ENCODE measurements around the gene ZDHHC1. TPM values are rescaled to one million over a fixed set of nuclear protein-coding genes. Genes with fewer than 3 reads are reported as not detected.
A peak's percentile ranks its signal among the peaks of the same experiment; 100 is the strongest.

The ZDHHC1 gene
- polyA plus RNA-seq, 3 donors: 9.6 to 18.0 (median 12.9) TPM

GRCh38 chr16:67436640-67437193, 20.4 kb upstream of the ZDHHC1 start:
- DNase-seq (ENCODE audit: extremely low read depth in 1 of 11, low read depth in 9 of 11, low spot score in 4 of 11): no peak

DNA sequence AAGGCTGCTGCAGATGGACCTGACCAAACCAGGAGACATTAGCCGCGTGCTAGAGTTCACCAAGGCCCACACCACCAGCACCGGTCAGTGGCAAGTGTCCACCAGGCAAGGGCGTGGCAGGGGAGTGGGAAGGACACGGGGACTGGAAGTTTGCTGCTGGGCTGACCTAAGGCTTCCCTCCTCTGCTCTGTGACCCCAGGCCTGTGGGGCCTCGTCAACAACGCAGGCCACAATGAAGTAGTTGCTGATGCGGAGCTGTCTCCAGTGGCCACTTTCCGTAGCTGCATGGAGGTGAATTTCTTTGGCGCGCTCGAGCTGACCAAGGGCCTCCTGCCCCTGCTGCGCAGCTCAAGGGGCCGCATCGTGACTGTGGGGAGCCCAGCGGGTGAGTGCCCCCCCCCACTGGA, 19.5 kb upstream of the ZDHHC1 start:
- no peak for DNase-seq (ENCODE audit: extremely low read depth in 1 of 11, low read depth in 9 of 11, low spot score in 4 of 11)

DNA sequence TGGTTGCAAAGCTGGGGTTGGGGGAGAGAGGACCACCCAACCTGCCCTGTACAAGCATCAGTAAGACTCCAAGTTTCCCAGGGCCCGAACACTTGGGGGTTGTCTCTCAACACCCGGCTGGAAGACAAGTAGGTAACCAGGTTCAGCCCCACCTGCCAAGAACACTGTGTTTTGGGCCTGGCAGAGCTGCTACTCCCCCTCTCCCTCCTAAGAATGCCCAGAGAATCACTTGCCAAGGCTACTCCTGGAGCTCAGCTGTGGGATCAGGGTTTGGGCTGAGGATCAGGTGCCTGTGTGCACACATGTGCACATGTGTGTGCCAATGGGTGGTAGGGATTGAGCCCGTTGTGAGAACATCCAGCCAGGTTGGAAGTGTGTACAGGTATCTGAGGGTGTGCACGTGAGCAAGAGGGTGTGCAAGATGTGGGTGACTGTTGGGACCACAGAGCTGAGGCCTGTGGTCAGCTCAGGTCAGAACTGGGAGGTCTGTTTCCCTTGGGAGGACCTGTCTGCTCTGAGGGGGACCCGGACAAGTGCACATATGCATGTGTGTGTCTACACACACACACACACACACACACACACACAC, 16.9 kb upstream of the ZDHHC1 start:
- DNase-seq (ENCODE audit: extremely low read depth in 1 of 11, low read depth in 9 of 11, low spot score in 4 of 11): no peak

DNA sequence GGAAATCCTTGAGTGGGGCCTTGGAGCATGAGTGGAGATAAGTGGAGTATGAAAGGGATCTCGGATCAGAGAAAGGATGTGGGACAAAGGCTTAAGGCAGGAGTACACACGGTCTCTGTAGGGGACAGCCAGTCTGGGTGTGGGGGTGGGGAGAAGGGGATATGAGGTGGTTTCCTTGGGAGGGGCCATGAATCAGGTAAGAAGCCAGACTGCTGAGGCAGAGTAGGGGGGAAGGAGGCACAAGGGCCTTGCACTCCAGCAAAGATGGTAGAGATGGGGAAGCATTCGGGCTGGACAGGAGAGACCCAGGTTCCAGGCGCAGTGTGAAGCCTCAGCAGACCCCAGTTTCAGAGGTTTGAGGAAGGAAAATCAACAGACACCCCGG, 16.2 kb upstream of the ZDHHC1 start:
- no peak for DNase-seq (ENCODE audit: extremely low read depth in 1 of 11, low read depth in 9 of 11, low spot score in 4 of 11)

GRCh38 chr16:67431775-67432505, 15.7 kb upstream of the ZDHHC1 start:
- peak in 4 of 11 donors; percentile 31 to 51 (median 38) for DNase-seq (ENCODE audit: extremely low read depth in 1 of 11, low read depth in 9 of 11, low spot score in 4 of 11)

- peak in 4 of 11 donors; percentile 38 to 49 (median 45) for DNase-seq (ENCODE audit: extremely low read depth in 1 of 11, low read depth in 9 of 11, low spot score in 4 of 11)
These were observed 14.9 kb upstream of the ZDHHC1 start, which contains the start of gene HSD11B2 for GRCh38 chr16:67430977-67431774. Gene HSD11B2, plus strand, starts transcription at chr16:67431121. Its CDS starts 128 bp downstream, at chr16:67431249.

DNA sequence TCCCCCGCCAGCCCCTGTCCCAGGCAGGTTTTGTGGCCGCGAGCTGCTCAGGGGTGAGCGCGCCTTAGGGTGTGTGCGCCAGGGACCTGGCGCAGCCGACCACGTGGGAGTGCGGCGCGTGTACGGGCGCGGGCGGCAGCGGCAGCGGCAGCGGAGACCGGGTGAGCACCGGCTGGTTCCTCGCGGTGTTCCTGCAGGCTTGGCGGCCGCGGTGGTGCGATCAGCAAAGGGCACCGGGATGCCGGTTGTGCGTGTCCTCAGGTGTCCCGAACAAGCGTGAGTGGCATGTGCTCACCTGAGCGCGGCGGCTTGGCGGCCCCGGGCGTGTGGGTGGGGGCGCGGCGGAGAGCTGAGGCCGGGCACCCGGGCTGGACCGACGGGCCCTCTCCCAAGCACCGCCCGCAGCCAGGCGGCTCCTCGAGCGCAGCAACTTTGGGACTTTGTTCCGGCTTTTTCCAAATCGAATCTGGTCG, 14.3 kb upstream of the ZDHHC1 start:
- DNase-seq (ENCODE audit: extremely low read depth in 1 of 11, low read depth in 9 of 11, low spot score in 4 of 11): peak in 2 of 11 donors; percentile 35 to 36

GRCh38 chr16:67429799-67430503, 13.7 kb upstream of the ZDHHC1 start:
- DNase-seq (ENCODE audit: extremely low read depth in 1 of 11, low read depth in 9 of 11, low spot score in 4 of 11): no peak

GRCh38 chr16:67429053-67429798, 12.9 kb upstream of the ZDHHC1 start:
- DNase-seq (ENCODE audit: extremely low read depth in 1 of 11, low read depth in 9 of 11, low spot score in 4 of 11): no peak

- peak in 5 of 11 donors; percentile 64 to 76 (median 67) for DNase-seq (ENCODE audit: extremely low read depth in 1 of 11, low read depth in 9 of 11, low spot score in 4 of 11)
These were observed 12.0 kb upstream of the ZDHHC1 start for GRCh38 chr16:67428146-67428731.

- DNase-seq (ENCODE audit: extremely low read depth in 1 of 11, low read depth in 9 of 11, low spot score in 4 of 11): no peak
These were observed 10.7 kb upstream of the ZDHHC1 start for GRCh38 chr16:67426950-67427349.

DNA sequence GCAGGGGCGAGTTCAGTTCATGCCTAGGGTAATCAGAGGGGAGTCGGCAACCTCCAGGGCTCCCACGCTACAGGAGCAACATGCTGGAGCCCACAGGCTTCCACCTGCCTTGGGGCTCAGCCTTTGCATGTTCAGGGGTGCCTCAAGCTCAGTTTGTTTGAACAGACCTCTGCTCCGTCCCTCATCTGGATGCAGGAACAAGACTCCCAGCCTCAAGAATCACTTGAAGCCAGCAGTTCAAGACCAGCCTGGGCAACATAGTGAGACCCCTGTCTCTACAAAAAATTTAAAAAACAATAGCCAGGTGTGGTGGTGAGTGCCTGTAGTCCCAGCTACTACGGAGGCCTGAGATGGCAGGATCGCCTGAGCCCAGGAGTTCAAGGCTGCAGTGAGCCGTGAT, 9.7 kb upstream of the ZDHHC1 start:
- DNase-seq (ENCODE audit: extremely low read depth in 1 of 11, low read depth in 9 of 11, low spot score in 4 of 11): no peak

DNA sequence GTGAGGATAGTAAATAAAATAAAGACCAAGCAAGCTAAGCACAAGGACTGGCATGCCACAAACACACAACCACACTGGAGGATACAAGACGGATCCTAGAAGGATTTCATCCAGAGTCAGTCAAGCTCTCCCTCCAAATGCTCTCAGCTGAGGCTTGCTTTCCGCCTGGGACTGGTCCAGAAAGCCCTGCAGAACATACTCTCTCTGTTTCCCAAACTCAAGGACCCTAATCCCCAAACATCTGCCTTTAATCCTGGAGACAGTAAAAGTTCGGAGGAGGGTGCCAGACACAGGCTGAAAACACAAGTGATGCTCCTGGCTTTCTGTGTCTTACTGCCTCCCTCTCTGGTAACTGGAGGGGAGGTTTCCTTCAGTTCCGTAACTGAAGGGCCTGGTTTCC, 9.3 kb upstream of the ZDHHC1 start:
- DNase-seq (ENCODE audit: extremely low read depth in 1 of 11, low read depth in 9 of 11, low spot score in 4 of 11): no peak

DNA sequence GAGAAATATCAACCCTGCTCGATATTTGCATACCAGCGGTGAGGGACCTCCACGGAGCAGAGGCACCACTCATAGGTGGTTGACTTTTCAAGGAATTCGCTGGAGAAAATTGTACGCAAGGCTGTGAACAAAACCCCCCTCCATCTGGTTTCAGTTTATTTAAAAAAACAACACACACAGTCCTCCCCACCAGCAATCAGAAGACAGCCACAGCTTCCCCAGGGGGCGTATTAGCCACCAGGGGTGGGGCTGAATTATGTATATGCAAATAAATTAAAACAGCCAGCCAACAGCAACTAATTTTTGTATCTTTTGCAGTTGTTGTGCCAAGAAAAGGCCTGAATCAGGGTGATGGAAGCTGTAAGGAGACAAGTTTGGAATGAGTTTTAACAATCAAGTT, 8.8 kb upstream of the ZDHHC1 start:
- no peak for DNase-seq (ENCODE audit: extremely low read depth in 1 of 11, low read depth in 9 of 11, low spot score in 4 of 11)

GRCh38 chr16:67424261-67424615, 8.0 kb upstream of the ZDHHC1 start:
- DNase-seq (ENCODE audit: extremely low read depth in 1 of 11, low read depth in 9 of 11, low spot score in 4 of 11): no peak

DNA sequence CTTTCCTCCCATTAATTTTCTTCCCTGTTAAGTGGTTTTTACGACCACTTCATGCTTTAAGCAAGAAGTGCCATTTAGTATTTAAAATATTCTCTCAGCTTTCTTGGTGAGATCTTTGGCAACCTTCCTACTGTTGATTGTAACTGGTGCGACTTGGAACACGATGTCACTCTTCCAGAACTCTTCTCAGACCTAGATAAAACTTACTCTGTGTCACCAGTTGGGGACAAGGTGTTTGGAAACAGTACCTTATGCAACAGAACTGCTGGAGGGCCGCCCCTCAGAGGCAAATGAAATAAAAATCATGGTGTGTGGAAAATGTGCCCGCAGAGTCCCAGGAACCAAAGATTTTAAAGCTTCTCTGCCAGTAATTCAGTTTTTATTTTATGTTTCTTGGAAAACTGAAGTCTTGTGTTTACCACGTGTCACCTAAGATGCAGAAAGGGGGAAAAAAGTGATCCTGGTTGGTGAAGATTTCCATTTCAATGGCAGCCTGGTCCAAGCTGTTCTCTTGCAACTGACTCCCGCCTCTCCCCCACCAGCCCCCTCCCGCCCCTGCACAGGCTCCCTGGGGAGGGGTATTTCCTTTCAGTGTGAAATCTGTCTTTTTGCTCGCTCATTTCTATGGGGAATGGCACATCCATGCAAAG, 7.5 kb upstream of the ZDHHC1 start:
- DNase-seq (ENCODE audit: extremely low read depth in 1 of 11, low read depth in 9 of 11, low spot score in 4 of 11): no peak

DNA sequence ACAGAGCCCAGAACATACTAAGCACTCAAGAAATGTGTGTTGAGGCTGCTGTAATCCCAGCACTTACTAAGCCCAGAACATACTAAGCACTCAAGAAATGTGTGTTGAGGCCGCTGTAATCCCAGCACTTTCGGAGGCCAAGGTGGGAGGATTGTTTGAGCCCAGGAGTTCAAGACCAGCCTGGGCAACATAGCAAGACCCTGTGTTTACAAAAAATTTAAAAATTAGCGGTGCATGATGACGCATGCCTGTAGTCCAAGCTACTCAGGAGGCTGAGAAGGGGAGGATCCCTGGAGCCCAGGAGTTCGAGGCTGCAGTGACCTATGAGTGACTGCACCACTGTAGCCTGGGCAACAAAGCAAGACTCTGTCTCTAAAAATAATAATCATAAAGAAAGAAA, 6.7 kb upstream of the ZDHHC1 start:
- no peak for DNase-seq (ENCODE audit: extremely low read depth in 1 of 11, low read depth in 9 of 11, low spot score in 4 of 11)

DNA sequence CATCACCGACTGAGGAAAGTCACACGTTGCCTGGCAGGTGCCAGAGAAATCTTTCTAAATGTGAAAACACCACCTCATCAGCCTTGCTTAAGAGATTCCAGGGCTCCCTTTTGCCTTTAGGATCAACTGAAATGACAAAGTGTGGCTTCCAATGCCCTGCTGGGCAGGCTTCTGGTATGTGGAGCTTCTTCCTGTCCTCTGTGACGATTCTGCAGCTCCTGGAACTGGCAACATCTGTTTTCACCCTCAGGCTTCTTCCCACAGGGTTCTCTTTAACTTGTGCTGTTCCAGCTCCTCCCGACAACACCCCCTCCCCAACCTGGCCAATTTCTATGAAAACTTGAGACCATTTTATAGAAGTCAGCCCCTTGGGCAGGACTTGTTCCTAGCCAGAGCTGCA, 4.8 kb upstream of the ZDHHC1 start:
- DNase-seq (ENCODE audit: extremely low read depth in 1 of 11, low read depth in 9 of 11, low spot score in 4 of 11): no peak
